Stimulated activated CD8-positive, alpha-beta memory T cell treated with anti-CD3 and anti-CD28 coated beads, Interleukin-15, amount 100 ng/mL, for 24 hours (primary cell): ENCODE data around the gene CBFA2T3.
"Not testable (repeated sequence)": the region's sequence is repeated elsewhere in the genome, so short reads cannot be mapped to it uniquely, and the experiment has no call there.

ENCODE experiments used
- DNase-seq: peaks from one replicate; pipeline ENCODE4 v3.0.0-alpha.2; 2020; ENCODE audit warnings: low read depth

Gene CBFA2T3

GRCh38 chr16:88906535-88907105 lies 70.4 kb downstream of the CBFA2T3 start:
- no peak for DNase-seq

- DNase-seq, result no peak
Measured at GRCh38 chr16:88906020-88906419, 71.0 kb downstream of the CBFA2T3 start.

DNA sequence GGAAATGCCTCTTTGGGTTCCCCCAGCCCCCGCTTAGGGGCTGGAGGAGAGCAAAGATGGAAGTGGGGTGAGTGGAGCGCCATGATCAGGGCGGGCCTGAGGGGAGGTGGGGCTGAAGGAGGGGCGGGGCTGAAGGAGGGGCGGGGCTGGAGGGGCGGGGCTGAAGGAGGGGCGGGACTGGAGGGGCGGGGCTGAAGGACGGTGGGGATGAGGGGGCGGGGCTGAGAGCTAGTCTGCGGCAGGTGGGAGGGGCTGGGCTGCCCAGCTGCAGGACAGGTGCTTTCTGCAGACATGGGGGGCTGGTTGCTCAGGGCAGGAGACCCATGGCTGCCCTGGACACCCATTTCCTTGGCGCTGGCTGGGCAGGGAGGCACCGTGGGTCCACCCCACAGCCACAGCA lies 71.4 kb downstream of the CBFA2T3 start:
- no peak for DNase-seq

GRCh38 chr16:88904676-88905365 lies 72.2 kb downstream of the CBFA2T3 start:
- no peak for DNase-seq

- no peak for DNase-seq
Measured at GRCh38 chr16:88903267-88903666, 73.7 kb downstream of the CBFA2T3 start.

DNA sequence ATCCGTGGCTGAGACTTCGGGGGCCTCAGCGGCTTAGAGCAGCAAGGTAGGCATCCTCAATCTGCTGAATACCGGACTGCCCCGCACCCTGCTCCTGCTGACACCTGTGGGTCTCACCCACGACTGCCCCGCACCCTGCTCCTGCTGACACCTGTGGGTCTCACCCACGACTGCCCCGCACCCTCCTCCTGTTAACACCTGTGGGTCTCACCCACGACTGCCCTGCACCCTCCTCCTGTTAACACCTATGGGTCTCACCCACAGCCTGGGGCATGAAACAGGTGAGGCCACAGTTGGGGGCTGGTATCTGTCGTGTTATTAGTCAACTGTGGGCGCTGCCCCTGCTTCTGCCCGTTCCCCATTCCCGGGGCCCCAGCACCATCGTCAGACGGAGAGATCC lies 74.3 kb downstream of the CBFA2T3 start:
- no peak for DNase-seq

GRCh38 chr16:88901718-88902337 lies 75.2 kb downstream of the CBFA2T3 start:
- no peak for DNase-seq

DNA sequence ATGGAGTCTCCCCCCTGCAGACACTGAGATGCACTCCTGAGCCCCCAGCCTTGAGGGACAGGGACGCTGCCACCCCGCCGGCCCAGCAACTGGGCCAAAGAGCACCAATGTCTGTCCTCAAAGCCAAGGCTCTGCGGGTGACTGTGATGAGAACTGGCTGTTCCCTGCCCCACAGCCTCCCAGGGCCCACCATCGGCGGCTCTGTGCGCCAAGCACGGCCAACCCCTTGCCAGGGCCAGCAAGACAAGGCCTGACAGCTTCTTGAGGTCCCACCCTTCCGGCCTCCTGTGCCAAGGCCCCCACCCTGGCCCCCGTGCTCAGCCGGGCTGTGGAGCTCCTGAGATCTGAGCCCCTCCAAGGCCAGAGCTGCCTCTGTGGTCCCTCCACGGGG lies 76.3 kb downstream of the CBFA2T3 start:
- no peak for DNase-seq

- no peak for DNase-seq
Measured at GRCh38 chr16:88899901-88900661, 76.9 kb downstream of the CBFA2T3 start.

GRCh38 chr16:88897696-88898425 lies 79.1 kb downstream of the CBFA2T3 start:
- DNase-seq, result no peak

DNA sequence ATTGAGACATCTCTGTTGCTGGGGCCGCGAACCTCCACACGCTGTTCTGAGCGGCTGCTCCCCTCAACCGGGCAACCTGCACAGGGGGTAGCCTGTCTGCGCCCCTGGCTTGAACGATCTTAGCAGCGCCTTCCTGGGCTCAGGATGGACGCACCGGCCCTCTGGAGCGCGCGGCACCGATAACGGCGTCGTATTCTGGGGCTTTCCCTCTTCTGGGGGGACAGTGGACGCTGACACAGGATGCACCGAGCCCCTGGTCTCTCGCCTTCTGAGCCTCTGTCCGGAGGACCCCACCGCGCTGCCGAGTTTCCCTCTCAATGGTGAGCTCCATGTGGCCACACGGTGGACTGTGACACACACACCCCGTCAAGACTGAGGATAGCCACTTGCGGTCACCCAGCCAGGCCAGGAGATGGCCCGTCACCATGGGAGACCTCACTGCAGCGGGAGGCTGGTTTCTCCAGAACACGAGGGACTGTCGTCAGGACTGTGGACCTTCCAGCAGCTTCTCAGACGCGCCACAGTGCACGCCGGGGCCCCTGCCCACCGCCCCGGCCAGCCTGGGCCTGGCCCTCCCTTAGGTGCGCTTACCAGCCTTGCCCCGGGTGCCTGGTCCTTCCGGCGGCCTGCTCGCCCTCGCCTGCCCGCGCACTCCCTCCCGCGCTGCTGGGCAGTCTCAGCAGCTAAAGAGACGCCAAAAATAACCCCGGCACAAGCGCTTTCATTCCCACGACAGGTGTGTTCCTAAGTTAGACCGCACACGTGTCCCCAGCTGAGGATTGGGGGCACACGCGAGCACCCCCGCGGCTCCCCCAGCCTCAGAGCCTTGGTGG lies 80.6 kb downstream of the CBFA2T3 start:
- DNase-seq, result no peak

GRCh38 chr16:88895335-88895734 lies 81.7 kb downstream of the CBFA2T3 start:
- no peak for DNase-seq

GRCh38 chr16:88894681-88895300 lies 82.2 kb downstream of the CBFA2T3 start:
- no peak for DNase-seq

- DNase-seq, result not testable (repeated sequence)
Measured at GRCh38 chr16:88894266-88894665, 82.7 kb downstream of the CBFA2T3 start.

- no peak for DNase-seq
Measured at GRCh38 chr16:88893127-88893968, 83.7 kb downstream of the CBFA2T3 start.

DNA sequence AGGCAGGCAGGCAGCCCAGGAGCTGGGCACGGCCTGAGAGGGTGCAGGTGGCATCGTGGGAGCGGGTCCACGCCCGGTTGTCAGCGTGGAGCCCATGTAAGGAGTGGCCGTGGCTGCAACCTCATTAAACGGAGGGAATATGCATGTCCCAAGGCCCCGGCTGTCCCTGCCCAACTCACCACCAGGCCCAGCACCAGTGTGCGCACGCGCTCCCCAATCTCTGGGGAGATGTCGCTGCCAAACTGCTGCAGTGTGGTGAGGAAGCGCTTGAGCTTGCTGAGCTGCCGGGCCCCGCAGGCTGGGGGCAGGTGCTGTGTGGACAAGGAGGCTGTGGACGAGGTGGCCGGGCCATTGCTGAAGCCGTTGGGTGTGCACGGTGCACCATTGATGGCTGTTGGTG lies 84.9 kb downstream of the CBFA2T3 start:
- DNase-seq, result no peak

DNA sequence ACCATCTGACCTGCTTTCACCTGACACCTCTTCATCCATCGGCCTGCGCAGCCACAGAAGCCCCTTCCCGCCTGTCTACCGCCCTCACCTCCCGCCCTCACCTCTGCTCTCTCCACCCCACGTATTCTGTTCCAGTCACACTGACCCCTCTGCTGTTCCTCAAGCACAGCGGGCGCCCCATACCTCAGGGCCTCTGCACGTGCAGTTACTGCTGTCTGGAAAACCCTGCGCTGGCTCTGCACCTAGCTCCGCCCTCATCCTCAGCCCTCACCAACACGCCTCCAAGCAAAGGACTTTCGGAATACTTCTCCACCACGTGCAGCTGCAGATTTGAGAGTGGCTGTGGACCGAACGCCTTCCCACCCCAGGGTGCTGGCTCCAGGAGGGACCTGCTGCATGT lies 85.9 kb downstream of the CBFA2T3 start:
- DNase-seq, result no peak

GRCh38 chr16:88889702-88890352 lies 87.2 kb downstream of the CBFA2T3 start:
- DNase-seq, result not testable (repeated sequence)
